ENCODE results near the gene ZNF92.
"Not testable (repeated sequence)": the region's sequence is repeated elsewhere in the genome, so short reads cannot be mapped to it uniquely, and the experiment has no call there.

- not testable (repeated sequence) for TF ChIP-seq POLR2A (IDR thresholded peaks at IDR 0.05; ENCODE audit: low read depth, low read length); POLR2AphosphoS5 (IDR thresholded peaks at IDR 0.05; ENCODE audit: low read depth, low read length); TAF1 (IDR thresholded peaks at IDR 0.05; ENCODE audit: borderline replicate concordance, low read depth, low read length)
Measured at GRCh38 chr7:65344541-65344940, 29.1 kb upstream of the ZNF92 start.
